Panc1 (cell line): Measurements from ENCODE around the gene CALHM3. TPM values are rescaled to one million over a fixed set of nuclear protein-coding genes. Genes with fewer than 3 reads are reported as not detected.

ENCODE experiments used
- ATAC-seq: fragments of 200-7000 bp; cut with Tn5 transposase; 2 replicates; pipeline ENCODE4 v1.9.1; 2020; ENCODE audit warnings: mild to moderate bottlenecking, moderate library complexity
- BruUV-seq: library from RNA; stranded (reverse); fragments of 400-500 nt; replicated peaks from 2 replicates; lab custom pipeline; 2021; lab: Mats Ljungman, UMichigan
- CTCF ChIA-PET: fragments of 300-600 bp; sonication (Branson Sonifier 250); formaldehyde crosslinking; loops from one replicate; lab custom pipeline; 2022; ENCODE audit warnings: antibody characterized with exemption; lab: Charles Lee
- POLR2A ChIA-PET: fragments of 300-600 bp; sonication (Branson Sonifier 250); formaldehyde crosslinking; loops from one replicate; lab custom pipeline; 2022; ENCODE audit warnings: antibody characterized with exemption; lab: Charles Lee
- DNase-seq: peaks from one replicate; pipeline ENCODE4 v3.0.0-alpha.2; 2010; ENCODE audit warnings: low read depth, low spot score
- H3K27ac ChIP-seq: 2 replicates; pipeline ENCODE4 v1.5.1; 2011; ENCODE audit warnings: mild to moderate bottlenecking, low read length, inconsistent platforms
- H3K27me3 ChIP-seq: fragments of 200-500 bp; sonication (Bioruptor generic); 2 replicates; pipeline ENCODE4 v1.6.0; 2014; ENCODE audit warnings: low read length, inconsistent platforms; ENCODE audit not compliant: control insufficient read depth, insufficient read depth
- H3K36me3 ChIP-seq: fragments of 200-500 bp; sonication (Bioruptor generic); 2 replicates; pipeline ENCODE4 v1.5.1; 2014; ENCODE audit warnings: inconsistent platforms, mild to moderate bottlenecking, low read length, moderate library complexity; ENCODE audit not compliant: control insufficient read depth, insufficient read depth
- H3K4me1 ChIP-seq: 2 replicates; pipeline ENCODE4 v1.5.1; 2011; ENCODE audit warnings: inconsistent platforms, mild to moderate bottlenecking, low read length, moderate library complexity; ENCODE audit not compliant: control insufficient read depth, insufficient read depth
- H3K4me3 ChIP-seq, 2 experiments: 2 replicates each; pipeline ENCODE4 v1.5.1; 2011 to 2012; ENCODE audit warnings: low read depth in 2 of 2, low read length in 2 of 2, mild to moderate bottlenecking in 2 of 2, inconsistent platforms in 1 of 2, moderate library complexity in 1 of 2
- H3K9me3 ChIP-seq: fragments of 200-500 bp; sonication (Bioruptor generic); 2 replicates; pipeline ENCODE4 v1.5.1; 2014; ENCODE audit warnings: low read depth, mild to moderate bottlenecking, inconsistent platforms, low read length, moderate library complexity; ENCODE audit not compliant: control insufficient read depth, insufficient read depth
- POLR2AphosphoS5 ChIP-seq: IDR thresholded peaks from 2 replicates; pipeline ENCODE4 v1.6.1; 2012; ENCODE audit warnings: mild to moderate bottlenecking, low read depth, low read length, moderate library complexity
- SIN3A ChIP-seq: IDR thresholded peaks from 2 replicates; pipeline ENCODE4 v1.6.1; 2012; ENCODE audit warnings: low read depth, mild to moderate bottlenecking, low read length, moderate library complexity, borderline replicate concordance; ENCODE audit not compliant: insufficient read depth
- TCF7L2 ChIP-seq: IDR thresholded peaks from 2 replicates; pipeline ENCODE4 v1.6.1; 2011; ENCODE audit warnings: mild to moderate bottlenecking, low read depth, low read length, inconsistent platforms
- in situ Hi-C: cut with HindIII; loops from 2 replicates; pipeline ENCODE4 v1.10.0; 2016; ENCODE audit warnings: low sequenced_read_pairs, low pct_unique_long_range_greater_than_20kb
- intact Hi-C: fragments of 100-400 bp; cut with micrococcal nuclease; formaldehyde crosslinking; loops from one replicate; pipeline ENCODE4 v1.10.0; 2022; ENCODE audit not compliant: unreplicated experiment
- total RNA-seq: library from RNA; stranded (reverse); gene quantifications from one replicate; pipeline ENCODE4 v1.2.1, GENCODE V29; 2021; ENCODE audit not compliant: unreplicated experiment
- TF ChIP-seq, protein P1 (sequence below), 2 experiments: IDR thresholded peaks; 2 replicates each; pipeline ENCODE4 v1.6.1; 2011 to 2012; ENCODE audit warnings: low read depth in 2 of 2, control low read depth in 1 of 2, low read length in 1 of 2, mild to moderate bottlenecking in 1 of 2, moderate library complexity in 1 of 2; ENCODE audit not compliant: insufficient read depth in 1 of 2
- TF ChIP-seq, protein P2 (sequence below): fragments of 450-650 bp; IDR thresholded peaks from 2 replicates; pipeline ENCODE4 v1.5.1; 2017; ENCODE audit warnings: mild to moderate bottlenecking

The CALHM3 gene
- total RNA-seq, 1 experiment from 2014 or later = not detected

DNA sequence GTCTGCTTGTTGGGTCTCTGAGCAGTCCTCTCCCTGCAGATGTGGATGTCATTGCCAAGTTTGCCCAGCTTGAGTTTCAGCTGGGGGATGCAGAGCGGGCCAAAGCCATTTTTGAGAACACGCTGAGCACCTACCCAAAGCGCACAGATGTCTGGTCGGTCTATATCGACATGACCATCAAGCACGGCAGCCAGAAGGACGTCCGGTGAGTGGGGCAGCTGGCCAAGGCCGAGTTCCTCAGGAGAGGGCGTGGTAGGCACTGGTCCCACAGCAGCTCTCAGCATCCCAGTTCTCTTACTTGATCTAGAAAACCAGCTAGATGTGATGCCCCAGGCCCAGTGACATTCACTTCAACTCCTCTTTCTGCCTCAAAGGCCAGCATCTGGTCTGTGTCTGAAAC, 34.6 kb downstream of the CALHM3 start:
- Histone ChIP-seq H3K4me1 (no peaks in the 10 kb centered on the region), H3K27ac (no peak overlapping the region), H3K4me3 (no peak overlapping the region), H3K36me3 (peaks cover 38% of the 10 kb centered on the region), H3K9me3 (no peaks in the 10 kb centered on the region), H3K27me3 (no peaks in the 10 kb centered on the region)
- BruUV-seq = no TSS peak
- DNase-seq (no peak), ATAC-seq (no peak)
- POLR2A ChIA-PET = no interaction called here
- in situ Hi-C loops (no loop called here), intact Hi-C loops (no loop called here)
- no peak for TF ChIP-seq TCF7L2
- CTCF ChIA-PET = no interaction called here

- Histone ChIP-seq H3K9me3 (no peaks in the 10 kb centered on the region), H3K4me3 (no peak overlapping the region), H3K4me1 (no peaks in the 10 kb centered on the region), H3K27ac (no peak overlapping the region), H3K27me3 (no peaks in the 10 kb centered on the region), H3K36me3 (peaks cover 41% of the 10 kb centered on the region)
- POLR2A ChIA-PET = no interaction called here
- DNase-seq = no peak
- CTCF ChIA-PET = no interaction called here
- BruUV-seq = no TSS peak
- intact Hi-C loops (no loop called here), in situ Hi-C loops (no loop called here)
- TF ChIP-seq TCF7L2 (no peak), POLR2AphosphoS5 (no peak), SIN3A (no peak)
- TF ChIP-seq, protein P1, sequence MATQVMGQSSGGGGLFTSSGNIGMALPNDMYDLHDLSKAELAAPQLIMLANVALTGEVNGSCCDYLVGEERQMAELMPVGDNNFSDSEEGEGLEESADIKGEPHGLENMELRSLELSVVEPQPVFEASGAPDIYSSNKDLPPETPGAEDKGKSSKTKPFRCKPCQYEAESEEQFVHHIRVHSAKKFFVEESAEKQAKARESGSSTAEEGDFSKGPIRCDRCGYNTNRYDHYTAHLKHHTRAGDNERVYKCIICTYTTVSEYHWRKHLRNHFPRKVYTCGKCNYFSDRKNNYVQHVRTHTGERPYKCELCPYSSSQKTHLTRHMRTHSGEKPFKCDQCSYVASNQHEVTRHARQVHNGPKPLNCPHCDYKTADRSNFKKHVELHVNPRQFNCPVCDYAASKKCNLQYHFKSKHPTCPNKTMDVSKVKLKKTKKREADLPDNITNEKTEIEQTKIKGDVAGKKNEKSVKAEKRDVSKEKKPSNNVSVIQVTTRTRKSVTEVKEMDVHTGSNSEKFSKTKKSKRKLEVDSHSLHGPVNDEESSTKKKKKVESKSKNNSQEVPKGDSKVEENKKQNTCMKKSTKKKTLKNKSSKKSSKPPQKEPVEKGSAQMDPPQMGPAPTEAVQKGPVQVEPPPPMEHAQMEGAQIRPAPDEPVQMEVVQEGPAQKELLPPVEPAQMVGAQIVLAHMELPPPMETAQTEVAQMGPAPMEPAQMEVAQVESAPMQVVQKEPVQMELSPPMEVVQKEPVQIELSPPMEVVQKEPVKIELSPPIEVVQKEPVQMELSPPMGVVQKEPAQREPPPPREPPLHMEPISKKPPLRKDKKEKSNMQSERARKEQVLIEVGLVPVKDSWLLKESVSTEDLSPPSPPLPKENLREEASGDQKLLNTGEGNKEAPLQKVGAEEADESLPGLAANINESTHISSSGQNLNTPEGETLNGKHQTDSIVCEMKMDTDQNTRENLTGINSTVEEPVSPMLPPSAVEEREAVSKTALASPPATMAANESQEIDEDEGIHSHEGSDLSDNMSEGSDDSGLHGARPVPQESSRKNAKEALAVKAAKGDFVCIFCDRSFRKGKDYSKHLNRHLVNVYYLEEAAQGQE (IDR thresholded peaks at IDR 0.05; ENCODE audit: insufficient read depth in 1 of 2, low read depth in 2 of 2, low read length in 1 of 2) = no peak
- TF ChIP-seq, protein P2, sequence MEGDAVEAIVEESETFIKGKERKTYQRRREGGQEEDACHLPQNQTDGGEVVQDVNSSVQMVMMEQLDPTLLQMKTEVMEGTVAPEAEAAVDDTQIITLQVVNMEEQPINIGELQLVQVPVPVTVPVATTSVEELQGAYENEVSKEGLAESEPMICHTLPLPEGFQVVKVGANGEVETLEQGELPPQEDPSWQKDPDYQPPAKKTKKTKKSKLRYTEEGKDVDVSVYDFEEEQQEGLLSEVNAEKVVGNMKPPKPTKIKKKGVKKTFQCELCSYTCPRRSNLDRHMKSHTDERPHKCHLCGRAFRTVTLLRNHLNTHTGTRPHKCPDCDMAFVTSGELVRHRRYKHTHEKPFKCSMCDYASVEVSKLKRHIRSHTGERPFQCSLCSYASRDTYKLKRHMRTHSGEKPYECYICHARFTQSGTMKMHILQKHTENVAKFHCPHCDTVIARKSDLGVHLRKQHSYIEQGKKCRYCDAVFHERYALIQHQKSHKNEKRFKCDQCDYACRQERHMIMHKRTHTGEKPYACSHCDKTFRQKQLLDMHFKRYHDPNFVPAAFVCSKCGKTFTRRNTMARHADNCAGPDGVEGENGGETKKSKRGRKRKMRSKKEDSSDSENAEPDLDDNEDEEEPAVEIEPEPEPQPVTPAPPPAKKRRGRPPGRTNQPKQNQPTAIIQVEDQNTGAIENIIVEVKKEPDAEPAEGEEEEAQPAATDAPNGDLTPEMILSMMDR = no peak
- ATAC-seq = no peak
Measured at GRCh38 chr10:103443475-103444185, 35.4 kb downstream of the CALHM3 start.

- Histone ChIP-seq H3K9me3 (no peaks in the 10 kb centered on the region), H3K4me3 (no peak overlapping the region), H3K4me1 (no peaks in the 10 kb centered on the region), H3K27me3 (no peaks in the 10 kb centered on the region), H3K36me3 (peaks cover 44% of the 10 kb centered on the region), H3K27ac (no peak overlapping the region)
- CTCF ChIA-PET = no interaction called here
- intact Hi-C loops (no loop called here), in situ Hi-C loops (no loop called here)
- POLR2A ChIA-PET = no interaction called here
- no TSS peak for BruUV-seq
- ATAC-seq = no peak
- no peak for DNase-seq
- TF ChIP-seq, protein P2 = no peak
Measured at GRCh38 chr10:103442031-103442461, 37.0 kb downstream of the CALHM3 start.
